ENCODE results near the gene FAM229A. TPM values are rescaled to one million over a fixed set of nuclear protein-coding genes. Genes with fewer than 3 reads are reported as not detected.
"Not testable (repeated sequence)": the region's sequence is repeated elsewhere in the genome, so short reads cannot be mapped to it uniquely, and the experiment has no call there.

FAM229A gene
- total RNA-seq, 1 donor from 2014 or later: 12.2 TPM

GRCh38 chr1:32400876-32401631 is 38.8 kb upstream of the FAM229A start:
- Histone ChIP-seq H3K4me3 (no peak overlapping the region), H3K36me3 (no peaks in the 10 kb centered on the region), H3K27me3 (no peaks in the 10 kb centered on the region), H3K4me1 (peaks cover 0 to 3% of the 10 kb centered on the region in 2 donors), H3K9me3 (no peaks in the 10 kb centered on the region), H3K27ac (peak overlapping the region; percentile 66 to 72)
- peak; percentile 61 to 95 for DNase-seq (ENCODE audit: low spot score in 2 of 2)
- TF ChIP-seq, protein P1, sequence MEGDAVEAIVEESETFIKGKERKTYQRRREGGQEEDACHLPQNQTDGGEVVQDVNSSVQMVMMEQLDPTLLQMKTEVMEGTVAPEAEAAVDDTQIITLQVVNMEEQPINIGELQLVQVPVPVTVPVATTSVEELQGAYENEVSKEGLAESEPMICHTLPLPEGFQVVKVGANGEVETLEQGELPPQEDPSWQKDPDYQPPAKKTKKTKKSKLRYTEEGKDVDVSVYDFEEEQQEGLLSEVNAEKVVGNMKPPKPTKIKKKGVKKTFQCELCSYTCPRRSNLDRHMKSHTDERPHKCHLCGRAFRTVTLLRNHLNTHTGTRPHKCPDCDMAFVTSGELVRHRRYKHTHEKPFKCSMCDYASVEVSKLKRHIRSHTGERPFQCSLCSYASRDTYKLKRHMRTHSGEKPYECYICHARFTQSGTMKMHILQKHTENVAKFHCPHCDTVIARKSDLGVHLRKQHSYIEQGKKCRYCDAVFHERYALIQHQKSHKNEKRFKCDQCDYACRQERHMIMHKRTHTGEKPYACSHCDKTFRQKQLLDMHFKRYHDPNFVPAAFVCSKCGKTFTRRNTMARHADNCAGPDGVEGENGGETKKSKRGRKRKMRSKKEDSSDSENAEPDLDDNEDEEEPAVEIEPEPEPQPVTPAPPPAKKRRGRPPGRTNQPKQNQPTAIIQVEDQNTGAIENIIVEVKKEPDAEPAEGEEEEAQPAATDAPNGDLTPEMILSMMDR (IDR thresholded peaks at IDR 0.05): peak; percentile 88 to 93 (median 89)
- intact Hi-C loops (cut with DNase I): loop anchor here (1.0 kb wide), 1 partner anchor 13 kb away; no protein-coding TSS in a partner anchor

GRCh38 chr1:32399843-32400242 is 37.6 kb upstream of the FAM229A start:
- peak overlapping the region; percentile 66 to 72 for H3K27ac ChIP-seq
- intact Hi-C loops (cut with DNase I): no loop called here
- H3K4me3 ChIP-seq: no peak overlapping the region
- TF ChIP-seq, protein P1 (IDR thresholded peaks at IDR 0.05): no peak
- H3K27me3 ChIP-seq: no peaks in the 10 kb centered on the region
- no peaks in the 10 kb centered on the region for H3K36me3 ChIP-seq
- no peak for DNase-seq (ENCODE audit: low spot score in 2 of 2)
- H3K9me3 ChIP-seq: no peaks in the 10 kb centered on the region
- H3K4me1 ChIP-seq: peaks cover 0 to 9% of the 10 kb centered on the region in 2 donors

DNA sequence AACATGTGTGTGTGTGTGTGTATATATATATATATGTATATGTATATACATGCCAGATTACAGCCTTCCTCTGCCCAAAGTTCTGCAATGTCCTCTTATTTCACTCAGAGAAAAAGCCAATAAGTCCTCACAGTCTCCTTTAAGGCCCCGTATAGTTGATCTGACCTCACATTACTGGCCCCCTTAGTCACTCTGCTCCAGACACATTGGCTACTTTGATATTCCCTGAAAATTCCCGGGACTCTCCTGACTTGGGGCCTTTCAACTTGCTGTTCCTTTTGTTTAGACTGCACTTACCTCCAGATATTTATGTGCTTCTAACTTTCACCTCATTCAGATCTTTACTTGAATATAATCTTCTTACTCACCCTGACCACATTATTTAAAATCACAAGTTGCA is 36.1 kb upstream of the FAM229A start:
- no peak overlapping the region for H3K27ac ChIP-seq
- DNase-seq (ENCODE audit: low spot score in 2 of 2): no peak
- TF ChIP-seq, protein P1 (IDR thresholded peaks at IDR 0.05): no peak
- intact Hi-C loops (cut with DNase I): no loop called here
- no peaks in the 10 kb centered on the region for H3K9me3 ChIP-seq
- H3K36me3 ChIP-seq: no peaks in the 10 kb centered on the region
- H3K4me3 ChIP-seq: no peak overlapping the region
- H3K27me3 ChIP-seq: no peaks in the 10 kb centered on the region
- H3K4me1 ChIP-seq: peaks cover under 1 to 11% of the 10 kb centered on the region in 2 donors

- intact Hi-C loops (cut with DNase I); H3K9me3 ChIP-seq; H3K27me3 ChIP-seq; H3K36me3 ChIP-seq; DNase-seq (ENCODE audit: low spot score in 2 of 2); H3K27ac ChIP-seq; H3K4me3 ChIP-seq: not testable (repeated sequence)
- H3K4me1 ChIP-seq: peaks cover 9 to 23% of the 10 kb centered on the region in 2 donors
Observed at GRCh38 chr1:32396524-32396923, 34.2 kb upstream of the FAM229A start.

GRCh38 chr1:32394890-32395432 is 32.7 kb upstream of the FAM229A start:
- DNase-seq (ENCODE audit: low spot score in 2 of 2): no peak
- intact Hi-C loops (cut with DNase I): loop anchor here (1.0 to 2.0 kb wide), 2 partner anchors 44 to 102 kb away; partner anchors contain the start of gene HDAC1
- peak overlapping the region; percentile 72 to 86 for H3K4me3 ChIP-seq
- no peaks in the 10 kb centered on the region for H3K27me3 ChIP-seq
- no peaks in the 10 kb centered on the region for H3K9me3 ChIP-seq
- TF ChIP-seq, protein P1 (IDR thresholded peaks at IDR 0.05): no peak
- H3K36me3 ChIP-seq: peaks cover 16 to 18% of the 10 kb centered on the region in 2 donors
- H3K4me1 ChIP-seq: peaks cover 9 to 24% of the 10 kb centered on the region in 2 donors
- peak overlapping the region; percentile 87 to 95 for H3K27ac ChIP-seq

Measured in ascending aorta (tissue), 2 donors.